DOHH2 (cell line): ENCODE data around the gene RGS9BP.

ENCODE experiments used
- EZH2phosphoT487 ChIP-seq: fragments of 200-600 bp; sonication (generic); IDR thresholded peaks from 2 replicates; pipeline ENCODE4 v1.6.1; 2017; ENCODE audit warnings: borderline replicate concordance, mild to moderate bottlenecking, antibody characterized with exemption, low read length, moderate library complexity, mixed read lengths
- TF ChIP-seq, protein P1 (sequence below): fragments of 200-600 bp; sonication (generic); IDR thresholded peaks from one replicate; pipeline ENCODE4 v1.5.1; 2014; ENCODE audit warnings: antibody characterized with exemption, mild to moderate bottlenecking, low read depth, low read length; ENCODE audit not compliant: poor library complexity, severe bottlenecking

GRCh38 chr19:32682317-32682716 is 6.7 kb downstream of the RGS9BP start:
- TF ChIP-seq, protein P1, sequence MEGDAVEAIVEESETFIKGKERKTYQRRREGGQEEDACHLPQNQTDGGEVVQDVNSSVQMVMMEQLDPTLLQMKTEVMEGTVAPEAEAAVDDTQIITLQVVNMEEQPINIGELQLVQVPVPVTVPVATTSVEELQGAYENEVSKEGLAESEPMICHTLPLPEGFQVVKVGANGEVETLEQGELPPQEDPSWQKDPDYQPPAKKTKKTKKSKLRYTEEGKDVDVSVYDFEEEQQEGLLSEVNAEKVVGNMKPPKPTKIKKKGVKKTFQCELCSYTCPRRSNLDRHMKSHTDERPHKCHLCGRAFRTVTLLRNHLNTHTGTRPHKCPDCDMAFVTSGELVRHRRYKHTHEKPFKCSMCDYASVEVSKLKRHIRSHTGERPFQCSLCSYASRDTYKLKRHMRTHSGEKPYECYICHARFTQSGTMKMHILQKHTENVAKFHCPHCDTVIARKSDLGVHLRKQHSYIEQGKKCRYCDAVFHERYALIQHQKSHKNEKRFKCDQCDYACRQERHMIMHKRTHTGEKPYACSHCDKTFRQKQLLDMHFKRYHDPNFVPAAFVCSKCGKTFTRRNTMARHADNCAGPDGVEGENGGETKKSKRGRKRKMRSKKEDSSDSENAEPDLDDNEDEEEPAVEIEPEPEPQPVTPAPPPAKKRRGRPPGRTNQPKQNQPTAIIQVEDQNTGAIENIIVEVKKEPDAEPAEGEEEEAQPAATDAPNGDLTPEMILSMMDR = no peak
- no peak for TF ChIP-seq EZH2phosphoT487
